T1000 (cell line): ENCODE measurements around the gene ULK4.
"Not testable (repeated sequence)": the region's sequence is repeated elsewhere in the genome, so short reads cannot be mapped to it uniquely, and the experiment has no call there.

Experiments
- DNase-seq: peaks from one replicate; lab custom pipeline; 2025; ENCODE audit warnings: mixed read lengths; lab: John Stamatoyannopoulos, UW

Gene ULK4

DNA sequence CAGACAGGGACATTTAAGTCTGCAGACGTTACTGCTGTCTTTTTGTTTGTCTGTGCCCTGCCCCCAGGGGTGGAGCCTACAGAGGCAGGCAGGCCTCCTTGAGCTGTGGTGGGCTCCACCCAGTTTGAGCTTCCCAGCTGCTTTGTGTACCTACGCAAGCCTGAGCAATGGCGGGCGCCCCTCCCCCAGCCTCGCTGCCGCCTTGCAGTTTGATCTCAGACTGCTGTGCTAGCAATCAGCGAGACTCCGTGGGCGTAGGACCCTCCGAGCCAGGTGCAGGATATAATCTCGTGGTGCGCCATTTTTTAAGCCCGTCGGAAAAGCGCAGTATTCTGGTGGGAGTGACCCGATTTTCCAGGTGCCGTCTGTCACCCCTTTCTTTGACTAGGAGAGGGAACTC lies 314.2 kb downstream of the ULK4 start:
- not testable (repeated sequence) for DNase-seq

DNA sequence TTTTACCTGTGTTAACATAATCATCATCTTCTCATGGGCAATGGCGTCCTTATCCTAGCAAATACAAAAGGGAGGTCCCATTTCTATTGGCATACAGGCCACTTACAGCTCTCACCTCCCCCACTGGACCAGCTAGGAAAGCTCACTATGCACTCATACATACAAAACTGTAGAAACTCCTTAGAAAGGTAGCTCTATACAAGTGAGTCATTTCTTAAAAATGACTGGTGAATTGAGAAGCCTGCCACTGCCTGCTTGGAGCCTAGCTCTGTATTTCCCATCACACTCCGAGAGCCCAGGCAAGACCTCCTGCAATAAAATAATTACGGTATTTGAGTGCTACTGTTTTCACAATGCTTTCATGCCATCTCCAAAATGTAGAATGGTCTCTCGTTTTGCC lies 321.8 kb downstream of the ULK4 start:
- no peak for DNase-seq

DNA sequence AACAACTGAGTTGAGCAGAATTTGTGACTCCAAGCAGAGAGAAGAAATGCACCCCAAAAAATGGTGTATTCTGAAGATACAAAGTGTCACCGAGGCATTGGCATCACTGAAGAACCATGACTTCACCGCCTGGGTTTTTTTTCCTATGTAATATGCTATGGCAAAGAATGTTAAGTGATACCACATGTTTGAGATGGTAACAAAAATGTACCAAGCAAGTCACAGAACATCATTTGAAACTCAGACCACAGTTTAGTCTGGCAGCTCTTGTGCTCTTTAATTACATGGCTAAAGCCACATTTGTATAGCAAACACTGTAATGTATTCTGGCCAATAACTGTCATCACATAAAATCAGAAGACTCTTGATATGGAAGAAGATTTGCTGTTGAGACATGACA lies 323.5 kb downstream of the ULK4 start:
- no peak for DNase-seq

DNA sequence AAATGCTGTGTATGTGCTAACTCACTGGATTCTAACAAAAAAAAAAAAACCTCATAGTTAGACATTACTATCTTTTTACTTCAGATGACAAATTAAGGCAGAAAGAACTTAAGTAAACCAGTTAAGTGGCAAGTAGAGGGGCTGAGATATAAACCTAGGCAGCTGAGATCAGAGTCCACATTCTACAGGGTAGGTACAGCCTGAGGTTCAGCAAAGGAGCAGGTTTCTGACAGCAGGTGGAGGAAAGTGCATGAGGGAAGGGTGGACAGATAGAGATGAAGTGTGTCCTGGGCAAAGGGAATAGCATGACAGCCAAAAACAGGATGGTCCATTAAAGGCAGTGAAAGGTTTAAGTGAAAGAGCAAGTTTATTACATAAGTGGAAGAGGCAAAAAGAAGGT lies 329.2 kb downstream of the ULK4 start:
- no peak for DNase-seq

DNA sequence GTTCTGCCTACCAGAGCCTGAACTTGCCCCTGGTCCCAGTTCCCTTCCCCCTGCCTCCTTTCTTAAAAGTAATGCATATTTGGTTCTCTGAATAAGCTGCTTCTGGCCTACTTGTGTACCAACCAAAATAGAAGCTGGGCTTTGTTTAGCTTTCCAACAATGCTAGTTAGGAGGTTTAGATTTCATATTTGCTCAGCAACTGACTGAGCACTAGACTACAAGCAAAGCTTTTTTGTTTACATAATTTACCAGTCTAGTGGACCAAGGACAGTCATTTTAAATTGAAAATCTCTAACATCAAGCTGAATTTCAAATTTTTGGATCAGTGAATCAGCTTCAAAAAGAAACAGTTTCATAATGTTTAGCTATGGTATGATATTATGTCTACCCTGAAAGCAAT lies 331.2 kb downstream of the ULK4 start:
- DNase-seq = no peak

DNA sequence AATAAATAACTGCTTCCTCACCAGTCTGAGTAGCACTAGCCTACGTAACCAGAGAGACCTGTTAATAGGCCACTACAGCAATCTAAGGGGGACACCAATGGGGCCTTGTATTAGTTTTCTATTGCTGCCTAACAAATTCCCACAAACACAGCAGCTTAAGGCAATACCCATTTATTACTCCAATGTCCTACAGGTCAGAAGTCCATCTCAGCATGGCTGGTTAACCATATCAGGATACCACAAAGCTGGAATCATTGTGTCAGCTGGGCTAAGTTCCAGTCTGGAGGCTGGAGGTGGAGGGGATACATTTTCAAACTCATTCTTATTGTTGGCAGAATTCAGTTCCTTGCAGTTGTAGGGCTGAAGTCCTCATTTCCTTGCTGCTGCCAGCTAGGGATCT lies 331.9 kb downstream of the ULK4 start:
- no peak for DNase-seq

DNA sequence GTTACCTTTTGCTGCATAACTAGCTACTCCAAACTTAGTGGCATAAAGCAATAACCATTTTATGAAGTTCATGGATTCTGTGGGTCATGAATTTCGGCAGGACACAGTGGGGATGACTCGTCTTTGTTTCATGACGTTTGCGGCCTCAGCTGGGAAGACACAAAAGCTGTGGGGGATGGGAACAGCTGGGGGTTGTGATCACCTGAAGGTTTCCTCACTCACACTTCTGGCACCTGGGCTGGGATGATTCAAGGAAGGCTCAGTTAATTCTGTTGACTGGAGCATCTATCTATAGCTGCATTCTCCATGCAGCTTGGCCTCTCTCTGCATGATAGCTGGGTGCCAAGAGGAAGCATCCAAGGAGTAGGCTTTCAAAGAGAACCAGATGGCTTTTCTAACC lies 332.8 kb downstream of the ULK4 start:
- no peak for DNase-seq

DNA sequence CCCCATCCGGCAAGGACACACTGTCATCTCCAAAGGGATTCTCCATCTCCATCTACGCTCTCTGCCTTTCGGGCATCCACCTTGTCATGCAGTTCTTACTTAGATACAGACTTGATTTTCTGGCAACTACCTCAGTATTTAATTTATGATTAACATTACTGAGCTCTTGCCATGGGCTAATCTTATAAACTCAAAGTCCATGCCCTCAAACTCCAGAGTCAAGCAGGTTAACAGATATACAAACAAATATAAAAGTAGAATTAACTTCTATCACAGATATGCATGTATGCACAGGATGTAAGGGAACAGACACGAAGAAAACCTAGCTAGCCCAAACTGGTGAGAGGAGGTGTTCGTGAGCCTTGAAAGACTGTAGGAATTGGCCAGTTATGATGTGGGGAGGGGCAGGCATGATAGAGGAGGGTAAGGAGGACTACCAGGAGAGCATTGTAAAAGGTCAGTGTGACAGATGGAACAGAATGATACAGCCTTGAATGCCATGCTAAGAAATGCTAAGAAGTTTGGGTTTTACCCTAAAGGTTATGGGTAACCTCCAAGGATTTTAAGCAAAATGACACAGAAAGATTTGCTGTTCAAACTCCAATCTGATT lies 334.3 kb downstream of the ULK4 start:
- DNase-seq = no peak

DNA sequence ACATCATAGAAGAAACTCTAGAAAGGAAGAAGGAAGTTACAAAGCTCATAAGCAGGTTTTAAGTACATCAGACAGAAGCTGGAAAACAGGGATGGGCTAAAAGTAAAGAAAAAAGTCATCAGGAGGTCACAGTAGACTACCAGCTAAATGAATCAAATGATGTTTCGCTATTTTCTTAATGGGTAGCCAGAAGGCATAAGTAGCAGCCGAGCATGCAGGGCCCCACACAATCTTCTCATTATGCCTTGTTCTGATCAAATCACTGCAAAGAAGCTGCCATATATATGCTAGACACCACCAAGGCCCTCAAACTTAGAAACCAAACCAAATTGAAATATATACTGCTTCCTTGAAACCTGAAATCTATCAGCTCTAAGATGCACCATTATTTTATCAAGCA lies 349.1 kb downstream of the ULK4 start:
- no peak for DNase-seq

DNA sequence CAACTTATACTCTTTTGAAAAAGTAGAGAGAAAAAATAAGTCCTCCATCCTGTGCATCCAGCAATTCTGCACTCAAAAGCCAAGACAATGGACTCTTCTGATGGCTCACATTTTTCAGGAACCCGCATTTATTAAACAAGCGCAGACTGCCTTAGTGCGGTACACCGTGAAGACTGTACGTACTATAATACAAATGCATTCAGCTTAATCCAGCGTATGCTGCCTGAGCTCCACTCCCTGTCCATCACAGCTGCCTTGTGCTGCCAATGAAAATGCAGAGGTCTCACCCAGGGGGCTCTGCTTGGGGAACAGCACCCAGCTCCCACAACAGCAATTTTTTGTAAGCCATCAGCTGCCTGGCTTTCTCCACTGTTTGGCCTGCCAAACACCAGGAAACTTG lies 350.9 kb downstream of the ULK4 start:
- no peak for DNase-seq

DNA sequence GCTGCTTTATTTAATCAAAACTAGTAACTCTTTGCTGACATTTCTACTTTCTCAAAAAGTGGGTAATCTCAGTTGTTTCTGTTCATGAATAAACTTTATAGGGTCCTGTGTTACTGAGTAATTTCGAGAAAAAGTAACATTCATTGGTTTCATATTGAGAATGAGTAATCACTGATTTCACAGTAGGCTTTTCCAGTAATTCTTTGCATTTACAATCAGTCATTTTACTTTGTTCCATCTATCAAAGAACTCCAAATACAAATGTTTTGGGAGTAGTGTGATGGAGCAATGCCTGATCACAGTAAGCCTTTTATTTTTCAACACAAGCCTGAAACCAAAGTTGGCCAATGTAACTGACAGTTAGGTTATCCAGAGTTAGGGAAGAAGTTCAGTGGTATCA lies 353.6 kb downstream of the ULK4 start:
- DNase-seq = no peak

DNA sequence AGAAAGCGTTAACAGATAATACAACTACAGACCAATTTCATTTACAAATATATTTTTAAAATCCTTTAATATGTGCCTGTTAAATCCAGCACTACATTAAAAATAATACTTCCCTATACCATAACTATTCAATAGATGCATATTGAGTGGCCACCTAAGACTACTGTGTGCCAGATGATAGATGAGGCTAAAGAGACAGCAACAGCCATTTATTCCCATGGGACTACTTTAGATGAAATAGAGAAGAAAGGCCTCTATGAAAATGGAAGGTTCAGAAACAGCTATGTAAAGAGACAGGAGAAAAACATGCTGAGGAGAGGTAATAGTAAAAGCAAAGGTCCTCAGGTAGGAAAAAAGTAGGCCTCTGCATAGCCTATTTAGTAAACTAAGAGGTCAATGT lies 358.1 kb downstream of the ULK4 start:
- DNase-seq = no peak

DNA sequence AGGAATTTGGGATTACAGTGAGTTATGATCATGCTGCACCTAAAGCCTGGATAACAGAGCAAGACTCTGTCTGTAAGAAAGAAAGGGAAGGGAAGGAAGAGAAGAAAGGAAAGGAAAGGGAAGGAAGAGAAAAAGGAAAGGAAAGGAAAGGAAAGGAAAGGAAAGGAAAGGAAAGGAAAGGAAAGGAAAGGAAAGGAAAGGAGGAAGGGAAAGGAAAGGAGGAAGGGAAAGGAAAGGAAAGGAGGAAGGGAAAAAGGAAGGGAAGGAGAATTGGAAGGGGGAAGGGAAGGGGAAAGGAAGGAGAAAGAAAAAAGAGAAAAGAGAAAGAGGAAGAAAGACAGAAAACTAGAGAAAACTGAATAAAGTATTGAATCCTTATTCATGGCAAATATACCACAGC lies 359.8 kb downstream of the ULK4 start:
- DNase-seq = no peak

DNA sequence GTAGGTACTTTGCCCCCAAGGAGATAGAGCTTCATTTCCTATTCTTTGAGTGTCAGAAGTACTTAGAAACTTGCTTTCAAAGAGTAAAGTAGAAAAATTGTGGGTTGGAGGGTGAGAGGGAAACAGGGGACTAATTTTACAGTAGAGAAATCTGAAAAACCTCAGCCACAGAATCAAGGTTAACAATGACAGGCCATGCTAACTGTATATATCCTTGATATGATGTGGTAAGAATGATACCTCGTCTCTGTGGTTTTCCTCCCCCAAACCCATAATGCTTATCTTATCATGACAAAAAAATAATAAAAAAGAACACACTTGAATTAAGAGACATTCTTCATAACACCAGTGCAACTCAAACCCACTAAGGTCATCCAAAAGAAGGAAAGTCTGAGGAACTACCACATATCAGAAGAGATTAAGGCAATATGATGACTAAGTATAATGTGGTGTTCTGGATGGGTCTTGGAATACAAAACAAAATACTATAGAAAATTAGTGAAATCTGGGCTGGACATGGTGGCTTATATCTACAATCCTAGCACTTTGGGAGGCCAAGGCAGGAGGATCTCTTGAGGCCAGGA lies 360.4 kb downstream of the ULK4 start:
- DNase-seq = no peak

DNA sequence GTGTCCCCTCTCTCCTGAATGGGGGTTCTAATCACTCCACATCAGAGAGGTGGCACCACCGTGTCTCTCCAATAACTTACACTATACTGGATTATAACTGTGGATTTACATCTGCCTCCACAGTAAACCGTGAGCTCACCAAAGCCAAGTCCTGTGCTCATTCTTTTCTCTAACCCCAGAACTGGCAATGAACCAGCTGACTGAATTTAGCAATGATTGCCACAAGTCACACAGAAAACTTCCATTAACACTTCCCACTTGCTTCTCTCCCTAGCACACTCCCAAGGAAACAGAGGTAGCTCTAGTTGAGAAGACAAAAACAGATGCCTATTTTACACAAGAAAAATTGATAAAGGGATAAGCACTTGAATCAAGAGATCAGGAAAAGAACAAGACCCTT lies 361.3 kb downstream of the ULK4 start:
- no peak for DNase-seq

DNA sequence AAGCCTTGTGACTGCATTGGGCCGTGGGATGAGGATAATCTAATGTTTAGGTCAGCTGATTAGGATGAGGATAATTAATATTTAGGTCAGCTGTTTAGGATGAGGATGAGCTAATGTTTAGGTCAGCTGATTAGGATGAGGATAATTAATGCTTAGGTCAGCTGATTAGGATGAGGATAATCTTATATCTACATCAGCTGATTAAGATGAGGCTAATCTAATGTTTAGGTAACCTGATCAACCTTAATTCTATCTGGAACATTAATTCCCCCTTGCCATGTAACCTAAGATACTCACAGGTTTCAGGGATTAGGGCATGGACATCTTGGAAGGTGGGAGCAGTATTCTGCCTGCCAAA lies 362.8 kb downstream of the ULK4 start:
- DNase-seq = no peak

DNA sequence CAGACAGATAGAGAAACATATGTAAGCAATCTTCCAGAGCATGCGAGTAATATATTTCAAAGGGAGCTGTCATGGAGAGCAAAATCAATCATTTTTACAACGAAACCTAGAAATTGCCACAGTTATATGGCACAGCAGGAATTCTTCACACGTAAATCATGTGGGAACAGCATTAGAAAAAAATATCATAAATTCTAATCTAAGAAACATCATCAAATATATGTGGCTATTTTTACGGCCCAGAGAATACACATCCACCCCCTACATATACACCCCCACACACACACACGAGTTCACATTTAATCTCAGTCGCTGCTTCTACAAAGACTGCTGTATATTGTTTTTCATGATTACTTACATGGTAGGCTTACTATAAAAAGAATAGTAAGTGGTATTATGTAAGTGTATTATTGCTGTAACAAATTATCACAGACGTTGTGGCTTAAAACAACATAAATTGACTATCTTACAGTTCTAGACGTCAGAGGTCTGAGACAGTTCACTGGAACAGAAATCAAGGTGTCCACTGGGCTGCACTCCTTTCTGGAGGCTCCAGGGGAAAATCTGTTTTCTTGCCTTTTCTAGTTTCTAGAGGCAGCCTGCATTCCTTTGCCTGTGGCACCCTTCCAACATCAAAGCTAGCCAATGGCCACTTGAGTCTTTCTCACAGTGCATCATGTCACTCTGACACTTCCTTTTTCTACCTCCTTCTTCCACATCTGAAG lies 363.3 kb downstream of the ULK4 start:
- no peak for DNase-seq

DNA sequence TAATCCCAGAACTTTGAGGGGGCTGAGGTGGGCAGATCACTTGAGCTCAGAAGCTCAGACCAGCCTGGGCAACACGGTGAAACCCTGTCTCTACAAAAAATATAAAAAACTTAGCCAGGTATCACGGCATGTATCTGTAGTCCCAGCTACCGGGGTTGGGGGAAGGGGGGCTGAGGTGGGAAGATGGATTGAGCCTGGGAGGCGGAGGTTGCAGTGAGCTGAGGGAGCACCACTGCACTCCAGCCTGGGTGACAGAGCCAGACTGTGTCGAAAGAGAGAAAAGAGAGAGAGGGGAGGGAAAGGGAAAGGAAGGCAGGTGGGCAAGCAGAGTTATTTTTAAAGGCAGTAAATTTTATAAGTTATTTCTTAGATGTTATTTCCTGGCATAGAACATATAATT lies 368.1 kb downstream of the ULK4 start:
- no peak for DNase-seq

DNA sequence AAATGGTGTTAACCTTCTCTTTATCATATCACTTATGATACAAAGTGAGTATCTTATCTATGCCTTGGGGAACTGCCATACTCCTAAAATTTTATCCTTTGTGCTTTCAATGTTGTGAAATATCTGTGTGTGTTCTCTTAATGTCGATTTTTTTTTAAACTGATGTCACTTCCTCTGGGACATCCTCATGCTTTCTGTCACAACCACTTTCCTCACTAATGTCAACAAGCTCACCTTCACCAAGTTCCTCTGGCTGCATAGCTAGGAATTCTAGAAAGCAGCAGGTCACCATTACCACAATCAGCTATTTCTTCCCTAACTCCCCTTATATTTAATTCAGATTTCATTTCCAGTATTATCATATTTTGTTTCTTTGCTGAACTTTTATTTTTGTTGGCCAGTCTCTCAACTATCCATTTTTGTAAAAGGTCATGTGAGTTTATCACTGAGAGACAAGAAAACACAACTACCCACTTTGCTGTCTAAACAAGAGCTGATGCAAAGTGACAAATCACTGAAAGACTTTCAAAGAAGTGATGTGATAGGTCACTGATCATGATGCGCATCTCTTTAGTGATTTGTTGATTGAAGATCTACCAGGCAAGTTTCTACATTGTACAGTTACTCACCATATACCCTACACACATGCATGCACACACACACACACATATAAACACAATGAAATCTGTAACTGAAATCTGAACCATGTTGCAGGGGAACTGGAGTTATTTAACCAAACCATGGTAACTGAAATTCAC lies 369.0 kb downstream of the ULK4 start:
- DNase-seq = no peak

DNA sequence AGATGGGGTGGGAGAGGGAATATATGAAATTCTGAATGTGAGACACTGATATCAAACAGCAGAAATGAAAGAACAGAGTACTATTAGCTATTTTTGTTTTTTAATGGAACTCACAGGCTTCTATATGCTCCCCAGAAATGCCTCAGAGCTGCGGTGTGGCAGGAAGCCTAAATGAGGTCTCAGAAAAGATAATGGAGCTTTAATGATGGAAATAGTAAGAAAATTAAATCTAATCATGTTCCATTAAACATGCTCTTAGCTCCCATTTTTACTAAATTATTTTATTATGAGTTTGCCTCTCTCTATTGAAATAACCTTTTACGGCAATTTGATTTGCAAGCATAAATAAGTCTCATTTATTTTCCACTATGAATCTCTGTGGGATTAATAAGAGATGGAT lies 378.9 kb downstream of the ULK4 start:
- DNase-seq = no peak

DNA sequence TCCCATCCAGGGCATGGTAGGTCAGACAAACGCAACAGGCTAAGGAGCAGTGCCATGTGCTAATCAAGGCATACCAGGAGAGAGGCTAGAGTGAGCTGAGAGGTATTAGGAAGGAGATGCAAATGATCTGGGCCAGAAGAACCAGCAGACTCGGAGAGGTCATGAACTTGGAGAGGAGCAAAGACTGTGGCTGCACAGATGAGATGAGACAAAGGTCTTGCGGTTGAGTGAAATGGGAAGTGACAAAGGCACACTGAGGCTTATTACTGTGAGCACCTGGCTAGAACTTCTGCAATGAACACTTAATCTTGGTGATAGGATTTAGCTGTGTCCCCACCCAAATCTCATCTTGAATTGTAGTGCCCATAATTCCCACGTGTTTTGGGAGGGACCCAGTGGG lies 380.2 kb downstream of the ULK4 start:
- no peak for DNase-seq

DNA sequence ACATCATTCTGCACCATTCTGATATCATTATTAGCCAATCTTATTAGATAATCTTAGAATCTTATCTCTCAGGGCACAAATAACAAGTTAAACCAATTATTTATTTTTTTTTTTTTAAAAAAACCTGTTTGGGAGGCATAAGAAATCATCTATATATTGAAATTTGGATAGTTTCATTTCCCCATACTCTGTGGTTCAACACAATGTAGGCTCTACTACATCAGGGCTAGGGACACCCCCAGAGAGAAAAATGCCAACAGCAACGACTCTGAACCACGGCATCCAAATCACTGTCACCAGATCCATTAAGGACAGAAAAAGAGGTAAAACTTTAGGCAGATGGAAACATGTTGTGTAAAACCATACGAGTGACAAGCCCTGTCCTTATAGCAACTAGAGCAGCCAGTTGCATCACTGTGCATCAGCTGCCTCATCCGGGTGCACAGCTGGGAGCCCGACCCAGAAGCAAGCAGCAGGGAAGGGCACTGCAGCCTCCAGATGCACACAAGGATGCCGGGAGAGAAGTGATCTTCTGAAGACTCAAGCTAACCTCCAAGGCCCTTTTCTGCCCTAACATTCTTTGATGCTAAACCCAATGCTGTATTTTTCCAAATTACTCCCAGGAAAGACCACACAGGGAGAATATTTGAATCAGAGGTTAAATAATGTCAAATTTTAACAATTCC lies 381.5 kb downstream of the ULK4 start:
- DNase-seq = no peak

DNA sequence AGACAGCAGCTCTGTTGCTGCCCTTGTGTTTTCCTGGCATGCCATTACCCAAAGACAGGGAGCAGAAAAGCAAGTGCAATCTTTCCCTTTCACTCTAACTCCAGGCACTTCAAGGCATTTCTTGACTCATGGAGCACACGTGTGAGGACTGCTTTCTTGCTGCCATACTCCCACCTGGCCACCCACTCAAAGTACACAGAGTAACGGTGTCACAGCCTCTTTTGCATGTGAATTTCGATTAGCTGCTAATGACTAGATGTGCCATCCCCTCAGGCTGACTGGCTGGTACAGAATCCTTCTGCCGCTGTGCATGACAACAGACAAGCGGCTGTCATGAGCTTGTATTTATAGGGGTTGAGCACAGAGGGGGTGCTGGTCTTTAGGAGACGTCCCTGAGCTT lies 382.0 kb downstream of the ULK4 start:
- no peak for DNase-seq
